Activated CD4-positive, alpha-beta T cell treated with anti-CD3 and anti-CD28 coated beads for 36 hours (primary cell): ENCODE measurements around the gene ZMIZ1. TPM values are rescaled to one million over a fixed set of nuclear protein-coding genes. Genes with fewer than 3 reads are reported as not detected.

Source experiments
- ATAC-seq: fragments of 200-7000 bp; cut with Tn5 transposase; one replicate; pipeline ENCODE4 v1.10.0; 2021; ENCODE audit warnings: mild to moderate bottlenecking, moderate library complexity
- CTCF ChIA-PET: fragments of 350-600 bp; sonication (Branson Sonifier 250); formaldehyde crosslinking; loops from one replicate; lab custom pipeline; 2021; ENCODE audit warnings: antibody characterized with exemption; lab: Charles Lee
- POLR2A ChIA-PET: fragments of 350-600 bp; sonication (Branson Sonifier 250); formaldehyde crosslinking; loops from one replicate; lab custom pipeline; 2021; ENCODE audit warnings: antibody characterized with exemption, inconsistent platforms; lab: Charles Lee
- DNase-seq: peaks from one replicate; pipeline ENCODE4 v3.0.0-alpha.2; 2020
- H3K27ac Mint-ChIP-seq: one replicate; pipeline ENCODE4 v1.8.0; 2021; ENCODE audit warnings: mixed read lengths
- H3K27me3 Mint-ChIP-seq: one replicate; pipeline ENCODE4 v1.8.0; 2021; ENCODE audit warnings: mixed read lengths
- H3K36me3 Mint-ChIP-seq: one replicate; pipeline ENCODE4 v1.8.0; 2021; ENCODE audit warnings: low read depth, mixed read lengths
- H3K4me1 Mint-ChIP-seq: one replicate; pipeline ENCODE4 v1.8.0; 2021; ENCODE audit warnings: mixed read lengths
- H3K4me3 Mint-ChIP-seq: one replicate; pipeline ENCODE4 v1.8.0; 2021; ENCODE audit warnings: mild to moderate bottlenecking, moderate library complexity, mixed read lengths
- H3K9me3 Mint-ChIP-seq: one replicate; pipeline ENCODE4 v1.8.0; 2021; ENCODE audit warnings: low read depth, mixed read lengths
- intact Hi-C, 2 experiments: fragments of 100-400 bp; cut with DNase I in 1 of 2; cut with micrococcal nuclease in 1 of 2; formaldehyde crosslinking; loops; one replicate each; pipeline versions ENCODE4 v1.14.2 to v1.15.1; 2022 to 2024; cut with DNase I, micrococcal nuclease
- total RNA-seq, 2 experiments: library from RNA; stranded (reverse); gene quantifications; one replicate each; pipeline ENCODE4 v1.2.3, GENCODE V29; 2021

ZMIZ1 gene
- total RNA-seq, 2 experiments from 2014 or later = 33.9 to 34.3 TPM

DNA sequence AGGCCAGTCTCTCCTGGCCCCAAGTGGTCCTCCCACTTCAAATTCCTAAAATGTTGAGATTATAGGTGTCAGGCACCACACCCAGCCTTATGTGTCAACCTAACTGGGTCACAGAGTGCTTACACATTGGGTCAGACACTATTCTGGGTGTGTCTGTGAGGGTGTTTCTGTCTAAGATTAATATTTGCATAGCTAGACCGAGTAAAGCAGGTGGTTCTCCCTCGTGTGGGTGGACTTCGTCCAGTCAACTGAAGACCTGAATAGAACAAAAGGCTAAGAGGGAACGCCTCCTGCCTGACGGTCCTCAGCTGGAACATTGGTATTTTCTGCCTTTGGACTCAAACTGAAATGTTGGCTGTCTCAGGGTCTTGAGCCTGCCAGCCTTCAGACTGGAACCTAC, 290.0 kb downstream of the ZMIZ1 start:
- no peaks in the 10 kb centered on the region for H3K27me3 Mint-ChIP-seq
- H3K36me3 Mint-ChIP-seq = peaks cover 37% of the 10 kb centered on the region
- intact Hi-C loops = no loop called here
- no peak for ATAC-seq
- H3K27ac Mint-ChIP-seq = no peak overlapping the region
- ChIA-PET POLR2A (interaction anchor here (1.3 kb wide), 1 partner anchor 11 kb away, joined by 3 read pairs; no protein-coding TSS in a partner anchor), CTCF (no interaction called here)
- no peaks in the 10 kb centered on the region for H3K9me3 Mint-ChIP-seq
- peaks cover 22% of the 10 kb centered on the region for H3K4me1 Mint-ChIP-seq
- H3K4me3 Mint-ChIP-seq = no peak overlapping the region
- DNase-seq = no peak

DNA sequence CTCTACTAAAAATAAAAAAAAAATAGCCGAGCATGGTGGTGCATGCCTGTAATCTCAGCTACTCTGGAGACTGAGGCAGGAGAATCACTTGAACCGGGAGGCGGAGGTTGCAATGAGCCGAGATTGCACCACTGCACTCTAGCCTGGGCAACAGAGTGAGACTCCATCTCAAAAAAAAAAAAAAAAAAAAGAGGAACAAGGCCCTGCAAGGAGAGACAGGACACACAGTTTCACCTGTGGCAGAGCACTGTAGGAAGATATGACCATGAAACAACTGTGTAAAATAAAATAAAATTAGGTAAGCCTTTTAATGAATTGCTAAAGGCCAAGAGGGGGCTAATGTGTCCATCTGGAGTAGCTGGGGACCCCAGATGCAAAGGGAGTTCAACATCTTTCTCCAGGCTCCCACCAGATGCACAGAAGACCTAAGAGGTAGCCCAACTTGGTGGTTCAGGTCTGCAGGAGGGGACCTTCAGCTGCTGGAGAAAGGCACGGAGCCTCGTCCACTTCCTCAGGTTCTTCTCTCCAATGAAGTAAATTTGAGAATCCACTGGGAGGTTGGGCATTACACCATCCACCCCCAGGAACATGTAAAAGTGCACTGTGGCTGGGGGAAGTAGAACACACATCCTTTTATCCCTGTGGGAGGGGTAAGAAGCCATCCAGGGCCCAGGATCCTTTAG, 291.2 kb downstream of the ZMIZ1 start:
- ChIA-PET CTCF (interaction anchor here (1.7 kb wide), 1 partner anchor 15 kb away, joined by 4 read pairs; no protein-coding TSS in a partner anchor), POLR2A (interaction anchor here (0.7 kb wide), 1 partner anchor 129 kb away, joined by 3 read pairs; no protein-coding TSS in a partner anchor)
- DNase-seq (no peak), ATAC-seq (no peak)
- no peak overlapping the region for H3K4me3 Mint-ChIP-seq
- intact Hi-C loops = no loop called here
- H3K27me3 Mint-ChIP-seq = no peaks in the 10 kb centered on the region
- peaks cover 20% of the 10 kb centered on the region for H3K4me1 Mint-ChIP-seq
- peaks cover 25% of the 10 kb centered on the region for H3K36me3 Mint-ChIP-seq
- H3K27ac Mint-ChIP-seq = no peak overlapping the region
- H3K9me3 Mint-ChIP-seq = no peaks in the 10 kb centered on the region

DNA sequence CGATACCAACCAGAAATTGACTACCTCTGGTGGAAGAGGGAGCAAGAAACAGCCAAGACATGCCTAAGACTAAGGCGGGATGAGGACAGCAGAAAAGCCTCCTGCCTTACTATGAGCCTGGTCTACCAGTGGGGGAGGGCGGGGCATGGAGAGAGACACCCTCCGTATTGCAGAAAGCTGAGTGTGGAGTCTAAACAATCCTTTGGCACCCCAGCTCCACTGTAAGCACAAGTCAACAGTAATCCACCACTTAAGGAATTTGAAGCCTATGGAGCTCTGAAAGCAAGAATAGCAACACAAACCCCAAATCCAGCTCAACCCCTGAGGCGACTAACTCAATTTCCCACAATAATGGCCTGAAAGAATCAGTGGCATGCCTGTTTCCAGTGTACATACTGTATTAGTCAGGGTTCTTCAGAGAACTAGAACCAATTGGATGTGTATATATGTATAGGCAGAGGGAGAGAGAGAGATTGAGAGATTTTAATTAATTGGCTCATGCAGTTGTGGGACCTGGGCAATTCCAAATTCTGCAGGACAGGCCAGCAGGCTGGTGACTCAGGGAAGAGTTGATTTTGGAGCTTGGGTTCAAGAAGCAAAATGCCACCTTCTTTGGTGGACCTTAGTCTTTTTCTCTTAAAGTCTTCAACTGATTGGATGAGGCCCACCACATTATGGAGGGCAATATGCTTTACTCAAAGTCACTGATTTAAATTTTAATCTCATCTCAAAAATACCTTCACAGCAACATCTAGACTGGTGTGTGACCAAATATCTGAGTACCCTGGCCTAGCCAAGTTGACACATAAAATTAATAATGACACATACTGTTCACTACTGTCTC, 292.0 kb downstream of the ZMIZ1 start:
- no peak for DNase-seq
- H3K4me3 Mint-ChIP-seq = no peak overlapping the region
- intact Hi-C loops = no loop called here
- H3K27me3 Mint-ChIP-seq = no peaks in the 10 kb centered on the region
- POLR2A ChIA-PET = interaction anchor here (0.7 kb wide), 1 partner anchor 128 kb away, joined by 3 read pairs; no protein-coding TSS in a partner anchor
- H3K36me3 Mint-ChIP-seq = peaks cover 18% of the 10 kb centered on the region
- H3K27ac Mint-ChIP-seq = no peak overlapping the region
- ATAC-seq = no peak
- CTCF ChIA-PET = interaction anchor here (1.0 to 1.7 kb wide), 2 partner anchors 14 to 111 kb away, joined by 4 to 7 read pairs; no protein-coding TSS in a partner anchor
- H3K4me1 Mint-ChIP-seq = peaks cover 16% of the 10 kb centered on the region
- H3K9me3 Mint-ChIP-seq = no peaks in the 10 kb centered on the region

DNA sequence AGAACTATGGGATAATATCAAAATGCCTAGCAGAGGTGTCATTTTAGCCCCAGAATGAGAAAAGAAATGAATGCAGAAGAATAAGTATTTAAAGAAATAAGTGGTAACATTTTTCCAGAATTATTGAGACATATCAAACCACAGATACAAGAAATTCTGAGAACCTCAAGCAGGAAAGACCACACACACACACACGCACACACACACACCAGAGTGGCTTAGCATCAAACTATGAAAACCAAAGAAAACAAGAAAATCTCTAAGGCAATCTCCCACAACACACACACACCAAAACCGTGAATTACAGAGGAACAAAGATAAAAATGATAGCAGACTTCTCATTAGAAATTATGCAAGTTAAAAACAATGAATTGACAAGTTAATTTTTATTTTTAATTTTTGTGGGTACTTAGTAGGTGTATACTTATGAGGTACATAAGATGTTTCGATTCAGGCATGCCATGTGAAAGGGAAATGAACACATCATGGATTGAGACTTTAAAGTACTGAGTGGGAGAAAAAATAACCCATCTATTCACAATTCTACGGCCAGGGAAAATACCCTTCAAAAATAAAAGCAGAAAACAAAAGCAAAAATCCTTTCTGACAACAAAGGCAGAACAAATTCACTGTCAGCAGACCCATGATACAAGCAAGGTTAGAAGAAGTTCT, 293.1 kb downstream of the ZMIZ1 start:
- H3K4me1 Mint-ChIP-seq = peaks cover 11% of the 10 kb centered on the region
- peaks cover 10% of the 10 kb centered on the region for H3K36me3 Mint-ChIP-seq
- no peak overlapping the region for H3K27ac Mint-ChIP-seq
- H3K4me3 Mint-ChIP-seq = no peak overlapping the region
- intact Hi-C loops = no loop called here
- H3K27me3 Mint-ChIP-seq = no peaks in the 10 kb centered on the region
- DNase-seq (no peak), ATAC-seq (no peak)
- H3K9me3 Mint-ChIP-seq = no peaks in the 10 kb centered on the region
- POLR2A ChIA-PET = no interaction called here
- CTCF ChIA-PET = interaction anchor here (1.7 kb wide), 1 partner anchor 13 kb away, joined by 4 read pairs; no protein-coding TSS in a partner anchor
